SU-DHL-6 (cell line): Measurements from ENCODE around the gene CTU2.

Experiments
- EZH2phosphoT487 ChIP-seq: fragments of 200-600 bp; sonication (generic), shearing (Covaris generic); conservative IDR thresholded peaks from 2 replicates; pipeline ENCODE4 v1.6.1; 2018; ENCODE audit warnings: mild to moderate bottlenecking, antibody characterized with exemption, low read length, moderate library complexity, mixed read lengths
- TF ChIP-seq, protein P1 (sequence below): fragments of 200-600 bp; sonication (generic); IDR thresholded peaks from one replicate; pipeline ENCODE4 v1.5.1; 2017; ENCODE audit warnings: antibody characterized with exemption, mild to moderate bottlenecking, low read length, moderate library complexity; ENCODE audit not compliant: insufficient read depth, poor library complexity, severe bottlenecking

DNA sequence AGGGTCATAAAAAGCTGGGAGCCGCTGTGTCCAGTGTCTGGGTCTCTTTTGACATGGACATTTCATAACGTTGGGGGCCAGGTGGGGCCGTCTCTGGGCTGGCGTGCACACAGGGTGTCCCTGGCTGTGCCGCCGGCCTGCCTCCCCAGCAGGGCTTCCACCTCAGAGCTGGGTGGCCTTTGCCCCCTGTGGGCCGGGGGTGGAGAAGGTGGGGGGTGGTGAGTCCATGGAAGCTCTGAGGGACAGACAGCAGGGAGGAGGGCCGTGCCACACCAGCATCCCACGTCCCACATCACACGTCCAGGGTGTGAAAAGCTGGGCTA, 19.1 kb upstream of the CTU2 start:
- TF ChIP-seq, protein P1, sequence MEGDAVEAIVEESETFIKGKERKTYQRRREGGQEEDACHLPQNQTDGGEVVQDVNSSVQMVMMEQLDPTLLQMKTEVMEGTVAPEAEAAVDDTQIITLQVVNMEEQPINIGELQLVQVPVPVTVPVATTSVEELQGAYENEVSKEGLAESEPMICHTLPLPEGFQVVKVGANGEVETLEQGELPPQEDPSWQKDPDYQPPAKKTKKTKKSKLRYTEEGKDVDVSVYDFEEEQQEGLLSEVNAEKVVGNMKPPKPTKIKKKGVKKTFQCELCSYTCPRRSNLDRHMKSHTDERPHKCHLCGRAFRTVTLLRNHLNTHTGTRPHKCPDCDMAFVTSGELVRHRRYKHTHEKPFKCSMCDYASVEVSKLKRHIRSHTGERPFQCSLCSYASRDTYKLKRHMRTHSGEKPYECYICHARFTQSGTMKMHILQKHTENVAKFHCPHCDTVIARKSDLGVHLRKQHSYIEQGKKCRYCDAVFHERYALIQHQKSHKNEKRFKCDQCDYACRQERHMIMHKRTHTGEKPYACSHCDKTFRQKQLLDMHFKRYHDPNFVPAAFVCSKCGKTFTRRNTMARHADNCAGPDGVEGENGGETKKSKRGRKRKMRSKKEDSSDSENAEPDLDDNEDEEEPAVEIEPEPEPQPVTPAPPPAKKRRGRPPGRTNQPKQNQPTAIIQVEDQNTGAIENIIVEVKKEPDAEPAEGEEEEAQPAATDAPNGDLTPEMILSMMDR, result no peak
- TF ChIP-seq EZH2phosphoT487, result no peak
